GM19463 (cell line): ENCODE measurements around the gene DNMBP.

ENCODE experiments used
- ATAC-seq: cut with Tn5 transposase; IDR thresholded peaks from one replicate; pipeline ENCODE4 v1.9.1; 2021; ENCODE audit warnings: mild to moderate bottlenecking, moderate library complexity; ENCODE audit not compliant: unreplicated experiment

The DNMBP gene, protein sequence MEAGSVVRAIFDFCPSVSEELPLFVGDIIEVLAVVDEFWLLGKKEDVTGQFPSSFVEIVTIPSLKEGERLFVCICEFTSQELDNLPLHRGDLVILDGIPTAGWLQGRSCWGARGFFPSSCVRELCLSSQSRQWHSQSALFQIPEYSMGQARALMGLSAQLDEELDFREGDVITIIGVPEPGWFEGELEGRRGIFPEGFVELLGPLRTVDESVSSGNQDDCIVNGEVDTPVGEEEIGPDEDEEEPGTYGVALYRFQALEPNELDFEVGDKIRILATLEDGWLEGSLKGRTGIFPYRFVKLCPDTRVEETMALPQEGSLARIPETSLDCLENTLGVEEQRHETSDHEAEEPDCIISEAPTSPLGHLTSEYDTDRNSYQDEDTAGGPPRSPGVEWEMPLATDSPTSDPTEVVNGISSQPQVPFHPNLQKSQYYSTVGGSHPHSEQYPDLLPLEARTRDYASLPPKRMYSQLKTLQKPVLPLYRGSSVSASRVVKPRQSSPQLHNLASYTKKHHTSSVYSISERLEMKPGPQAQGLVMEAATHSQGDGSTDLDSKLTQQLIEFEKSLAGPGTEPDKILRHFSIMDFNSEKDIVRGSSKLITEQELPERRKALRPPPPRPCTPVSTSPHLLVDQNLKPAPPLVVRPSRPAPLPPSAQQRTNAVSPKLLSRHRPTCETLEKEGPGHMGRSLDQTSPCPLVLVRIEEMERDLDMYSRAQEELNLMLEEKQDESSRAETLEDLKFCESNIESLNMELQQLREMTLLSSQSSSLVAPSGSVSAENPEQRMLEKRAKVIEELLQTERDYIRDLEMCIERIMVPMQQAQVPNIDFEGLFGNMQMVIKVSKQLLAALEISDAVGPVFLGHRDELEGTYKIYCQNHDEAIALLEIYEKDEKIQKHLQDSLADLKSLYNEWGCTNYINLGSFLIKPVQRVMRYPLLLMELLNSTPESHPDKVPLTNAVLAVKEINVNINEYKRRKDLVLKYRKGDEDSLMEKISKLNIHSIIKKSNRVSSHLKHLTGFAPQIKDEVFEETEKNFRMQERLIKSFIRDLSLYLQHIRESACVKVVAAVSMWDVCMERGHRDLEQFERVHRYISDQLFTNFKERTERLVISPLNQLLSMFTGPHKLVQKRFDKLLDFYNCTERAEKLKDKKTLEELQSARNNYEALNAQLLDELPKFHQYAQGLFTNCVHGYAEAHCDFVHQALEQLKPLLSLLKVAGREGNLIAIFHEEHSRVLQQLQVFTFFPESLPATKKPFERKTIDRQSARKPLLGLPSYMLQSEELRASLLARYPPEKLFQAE (N-terminal part only)

DNA sequence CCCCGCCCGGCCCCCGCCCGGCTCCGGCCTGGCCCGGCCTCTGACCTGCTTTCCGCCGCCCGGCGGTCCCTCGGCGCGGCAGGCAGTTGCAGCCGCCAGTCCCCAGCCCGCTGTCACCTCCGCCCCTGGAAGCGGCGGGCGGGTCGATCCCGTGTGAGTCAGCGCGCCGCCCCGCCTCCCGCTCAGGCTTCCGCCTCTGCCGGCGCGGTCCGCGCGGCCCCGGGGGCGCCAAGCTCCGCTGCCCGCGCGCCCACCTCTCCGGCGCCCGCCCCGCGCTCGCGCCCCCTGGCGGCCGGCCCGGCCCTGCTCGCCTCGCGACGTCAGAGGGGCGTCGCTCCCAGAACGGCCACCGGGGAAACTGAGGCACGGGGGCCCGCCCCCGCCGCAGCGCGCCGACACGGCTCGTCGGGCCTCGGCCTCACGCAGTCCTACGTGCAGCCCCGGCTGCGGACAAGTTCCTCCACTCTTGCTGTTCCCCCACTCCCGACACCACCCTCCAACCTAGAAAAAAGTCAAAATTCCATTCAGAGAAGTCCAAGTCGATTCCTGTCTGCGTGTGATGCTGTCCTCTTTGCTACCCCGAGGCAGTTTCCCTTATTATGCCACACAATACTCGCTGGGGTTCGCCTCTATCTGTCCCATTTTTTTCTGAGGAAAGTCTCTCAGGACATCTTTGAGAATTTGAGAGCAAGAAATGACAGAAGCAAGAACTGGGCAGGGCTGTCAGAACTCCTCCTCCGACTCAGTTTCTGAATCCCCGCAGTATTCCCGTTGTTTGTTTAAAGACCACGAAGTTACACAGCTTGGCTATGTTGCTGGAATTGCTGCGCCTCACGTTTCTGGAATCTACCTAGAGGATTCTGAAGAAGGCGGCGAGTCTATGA is at the start of gene DNMBP:
Gene DNMBP (minus strand): TSS at position 155 of the 884 bp plus-strand sequence. CDS start 37,823 bp downstream, outside the sequence.
- ATAC-seq = peak; percentile 74

DNA sequence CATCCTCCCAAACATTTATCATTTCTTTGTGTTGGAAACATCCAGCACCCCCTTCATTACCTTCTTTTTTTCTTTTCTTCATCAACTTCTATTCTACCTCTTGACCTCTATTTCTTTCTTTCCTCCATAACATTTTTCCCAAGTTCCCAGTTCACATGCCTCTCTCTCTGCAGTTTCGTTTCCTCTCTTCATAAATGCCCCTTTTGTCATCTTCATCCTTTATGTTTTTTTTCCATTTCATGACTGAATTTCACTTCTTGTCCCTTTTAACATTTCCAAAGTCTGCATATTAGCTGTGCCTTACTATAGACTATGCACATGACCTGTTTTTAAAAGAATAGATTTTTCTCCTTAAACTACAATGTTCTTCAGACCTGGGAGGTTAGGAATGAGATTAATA is 48.2 kb upstream of the DNMBP start:
- no peak for ATAC-seq

DNA sequence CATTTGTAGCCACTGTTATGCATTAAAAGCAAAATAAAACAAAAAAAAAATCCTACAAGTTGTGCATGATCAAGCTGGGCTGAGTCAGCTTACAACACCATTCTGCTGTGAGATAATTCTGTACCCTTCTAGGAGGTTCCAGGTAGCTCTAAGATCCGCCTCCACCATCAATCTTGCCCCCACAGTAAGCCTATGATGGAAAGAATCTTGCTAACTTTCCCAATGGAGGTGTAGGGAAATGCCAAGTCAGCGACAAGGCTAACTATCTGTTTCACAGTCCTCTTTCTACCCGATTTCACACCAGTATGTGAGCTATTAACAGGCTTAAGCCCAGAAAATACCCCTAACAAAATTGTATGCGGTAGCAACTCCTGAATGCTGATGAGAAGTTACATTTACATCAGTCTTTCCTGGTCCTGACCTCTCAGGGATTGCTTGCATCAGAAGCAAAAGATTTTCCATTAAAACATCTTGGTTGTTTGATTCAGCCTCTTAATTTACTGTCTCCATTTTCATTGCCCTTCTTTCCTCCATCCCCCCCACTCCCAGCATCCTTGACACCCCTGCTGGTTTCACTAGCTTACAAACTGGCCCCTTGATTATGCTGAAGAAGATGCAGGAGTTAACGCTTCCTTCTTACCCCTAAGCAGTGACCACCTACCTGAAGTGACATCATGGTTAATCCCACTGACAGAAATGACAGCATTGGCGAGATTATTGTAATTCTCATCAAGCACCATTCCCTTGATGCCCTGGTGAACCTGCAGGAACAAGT is 44.1 kb upstream of the DNMBP start:
- ATAC-seq = no peak

DNA sequence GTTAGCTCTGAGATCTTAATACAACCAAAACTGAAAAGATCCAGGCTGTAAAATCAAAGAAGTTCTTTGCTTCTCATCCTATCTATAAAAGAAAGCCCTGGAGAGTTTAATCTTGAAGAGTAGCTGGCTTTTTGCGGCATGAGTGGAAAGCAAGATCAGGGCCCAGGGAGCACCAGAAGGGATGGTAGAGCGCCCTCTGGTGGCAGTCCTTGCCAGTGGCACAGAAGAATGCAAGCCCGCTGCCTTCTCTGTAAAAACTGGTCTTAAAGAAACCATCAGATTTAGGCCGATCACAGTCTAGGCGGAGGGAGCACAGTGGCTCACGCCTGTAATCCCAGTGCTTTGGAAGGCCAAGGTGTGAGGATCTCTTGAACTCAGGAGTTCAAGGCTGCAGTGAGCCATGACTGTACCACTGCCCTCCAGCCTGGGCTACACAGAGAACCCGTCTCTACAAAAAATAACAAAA is 36.3 kb upstream of the DNMBP start:
- ATAC-seq = peak; percentile 76

DNA sequence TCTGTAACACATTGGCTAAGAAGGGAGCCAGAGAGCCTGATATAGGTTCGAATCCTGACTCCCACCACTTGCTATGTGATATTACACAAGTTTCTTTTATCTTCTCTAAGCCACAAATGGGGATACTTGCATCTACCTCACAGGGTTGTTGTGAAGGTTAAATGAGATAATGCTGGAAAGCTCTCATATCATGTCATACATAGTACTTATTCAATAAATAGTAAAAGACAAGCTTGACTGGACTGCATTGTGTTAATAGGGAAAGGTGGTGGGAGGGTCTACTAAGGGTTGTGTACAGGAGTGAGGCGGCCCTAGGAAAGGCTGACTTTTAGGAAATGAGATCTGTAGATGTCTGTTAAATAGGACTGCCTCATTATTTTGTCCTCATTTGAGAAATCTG is 35.8 kb upstream of the DNMBP start:
- no peak for ATAC-seq

DNA sequence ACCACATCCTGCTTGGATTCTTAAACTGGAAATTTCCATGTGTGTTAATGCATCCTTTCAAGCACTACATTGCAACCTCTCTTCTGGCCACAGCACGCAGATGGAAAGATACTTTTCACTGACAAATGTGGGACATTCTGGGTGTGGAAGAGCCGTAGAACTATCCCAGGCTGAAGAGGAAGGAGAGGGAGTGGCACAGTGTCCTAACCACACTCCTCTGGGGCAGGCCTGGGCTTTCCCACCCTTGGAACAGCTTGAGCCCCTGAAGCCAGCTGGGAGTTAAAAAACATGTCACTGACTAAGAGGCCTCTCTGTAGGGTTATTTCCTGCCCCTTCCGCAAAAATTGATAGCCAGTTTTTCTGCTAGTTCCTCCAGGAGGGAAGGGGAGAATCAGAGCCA is 34.0 kb upstream of the DNMBP start:
- ATAC-seq = no peak

DNA sequence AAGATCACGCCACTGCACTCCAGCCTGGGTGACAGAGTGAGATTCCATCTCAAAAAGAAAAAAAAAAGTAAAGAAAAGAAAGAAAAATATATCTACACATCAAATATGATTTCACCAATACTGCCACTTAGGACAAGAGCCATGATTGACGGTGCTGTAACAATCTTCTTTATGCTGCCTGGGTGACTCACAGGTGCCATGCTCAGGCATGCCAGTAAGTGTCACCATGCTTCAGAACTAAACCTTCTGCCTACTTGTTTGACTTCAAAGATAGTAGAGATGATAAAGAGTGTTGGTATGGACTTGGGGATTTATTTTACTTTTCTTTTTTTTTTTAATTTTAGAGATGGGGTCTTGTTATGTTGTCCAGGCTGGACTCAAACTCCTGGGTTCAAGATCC is 33.6 kb upstream of the DNMBP start:
- no peak for ATAC-seq

DNA sequence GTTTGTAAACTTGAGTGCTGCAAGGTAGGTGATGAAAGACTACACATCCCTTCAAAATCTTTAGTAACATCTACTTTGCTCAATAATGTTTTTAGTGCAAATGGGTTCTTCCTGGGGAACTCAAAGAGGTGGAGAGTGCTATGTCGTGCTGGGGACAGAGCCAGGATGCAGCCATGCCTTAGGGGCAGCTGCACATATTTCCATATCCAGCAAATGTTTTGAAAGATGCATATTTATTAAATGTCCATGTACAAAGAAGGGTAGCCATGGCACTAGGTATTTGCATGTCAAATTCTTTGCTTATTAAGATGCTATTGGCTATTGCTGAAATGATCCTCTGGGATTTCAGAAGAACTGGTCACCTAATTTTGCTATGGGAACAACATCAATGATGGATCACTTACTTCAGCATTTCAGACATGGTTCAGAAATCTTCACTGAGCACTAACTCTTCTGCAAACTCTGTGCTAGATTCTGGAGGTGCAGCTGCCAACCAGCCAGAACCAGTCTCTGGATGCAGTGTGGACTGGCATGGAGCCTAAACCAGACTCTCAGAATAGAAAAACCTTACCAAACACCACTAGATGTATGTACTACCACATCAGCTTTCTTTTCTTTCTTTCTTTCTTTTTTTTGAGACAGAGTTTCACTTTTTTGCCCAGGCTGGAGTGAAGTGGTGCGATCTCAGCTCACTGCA is 31.7 kb upstream of the DNMBP start:
- no peak for ATAC-seq

DNA sequence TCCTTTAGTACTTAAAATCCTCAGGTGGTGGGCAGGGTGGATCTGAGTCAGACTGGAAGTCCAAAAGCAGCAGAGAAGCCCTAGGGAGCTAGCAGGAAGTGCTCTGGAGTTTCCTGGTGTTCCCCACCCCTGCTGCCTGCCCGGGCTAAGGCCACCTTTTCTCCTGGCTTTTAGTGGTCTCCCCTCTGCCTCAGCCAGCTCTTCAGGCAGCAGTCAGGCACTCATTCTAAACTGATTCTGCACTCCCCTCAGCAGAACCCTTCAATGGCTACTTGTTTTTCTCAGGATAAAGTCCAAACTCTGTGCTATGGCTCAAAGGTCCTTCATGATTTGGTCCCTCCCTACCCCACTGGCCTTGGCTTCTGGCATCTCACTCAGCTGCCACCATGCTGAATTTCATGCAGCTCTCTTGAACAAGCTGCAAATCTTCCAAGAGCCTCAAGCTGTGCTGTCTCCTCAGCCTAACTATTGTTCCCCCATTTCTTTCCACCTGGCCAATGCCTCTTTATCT is 28.9 kb upstream of the DNMBP start:
- ATAC-seq = no peak

DNA sequence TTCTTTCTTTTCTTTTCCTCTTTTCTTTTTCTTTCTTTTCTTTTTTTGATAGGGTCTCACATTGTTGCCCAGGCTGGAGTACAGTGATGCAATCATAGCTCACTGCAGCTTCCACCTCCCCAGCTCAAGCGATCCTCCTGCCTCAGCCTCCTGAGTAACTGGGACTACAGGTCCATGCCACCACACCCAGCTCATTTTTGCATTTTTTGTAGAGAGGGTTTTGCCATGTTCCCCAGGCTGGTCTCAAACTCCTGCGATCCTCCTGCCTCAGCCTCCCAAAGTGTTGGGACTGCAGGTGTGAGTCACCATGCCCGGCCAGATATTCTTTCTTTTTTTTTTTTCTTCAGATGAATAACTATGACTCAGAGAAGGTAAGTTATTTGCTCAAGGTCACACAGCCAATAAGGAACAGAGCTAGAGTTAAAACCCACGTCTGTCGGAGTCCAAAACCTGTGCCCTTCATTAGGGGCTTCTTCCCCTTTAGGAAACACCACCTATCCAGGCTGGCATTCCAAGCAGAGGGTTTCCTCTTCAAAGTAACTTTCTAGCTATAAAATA is 28.1 kb upstream of the DNMBP start:
- no peak for ATAC-seq

DNA sequence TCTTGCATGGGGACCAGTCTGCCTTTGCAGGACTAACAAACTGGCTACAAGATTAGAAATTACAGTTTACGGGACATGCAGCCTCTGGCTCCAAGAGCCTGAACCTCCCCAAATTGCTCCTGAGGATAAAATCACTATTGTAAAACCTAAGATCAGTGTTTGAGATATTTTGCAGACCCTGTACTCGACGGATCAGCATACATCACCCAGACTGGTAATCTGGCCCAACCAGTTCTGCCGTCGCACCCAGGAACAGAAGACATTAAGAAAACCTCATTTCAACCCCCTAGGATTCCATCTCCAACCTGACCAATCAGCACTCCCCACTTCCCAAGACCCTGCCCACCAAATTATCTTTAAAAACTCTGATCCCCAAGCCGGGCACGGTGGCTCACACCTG is 27.1 kb upstream of the DNMBP start:
- ATAC-seq = no peak

DNA sequence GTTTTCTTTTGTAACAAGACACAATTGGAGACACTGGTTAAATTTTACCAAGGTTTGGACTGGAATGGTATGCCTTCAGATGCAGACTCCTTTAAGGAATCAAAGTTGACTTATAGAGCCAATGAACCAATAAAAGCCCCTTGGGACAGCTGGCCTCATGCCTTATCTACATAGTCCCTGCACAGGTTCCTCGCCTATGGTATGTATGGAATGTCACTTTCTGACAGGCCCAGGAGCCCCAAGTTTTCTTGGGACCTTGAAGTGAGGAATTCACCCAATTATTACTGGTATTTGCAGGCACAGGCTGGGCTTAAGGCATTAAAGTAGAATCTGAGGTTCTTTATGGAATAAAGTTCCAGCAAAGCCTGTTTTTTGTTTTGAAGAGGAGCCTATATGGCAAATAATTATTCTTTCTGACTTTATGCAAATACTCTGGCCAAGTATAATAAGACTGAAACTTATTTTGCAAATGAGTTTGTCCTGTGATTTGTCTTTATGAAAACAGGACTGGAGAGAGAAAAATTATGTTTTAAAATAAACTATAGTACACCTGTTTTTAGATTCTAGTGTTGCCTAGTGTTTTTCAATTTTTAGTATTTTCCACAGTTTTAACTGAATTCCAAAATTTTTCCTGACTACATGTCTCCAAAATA is 24.1 kb upstream of the DNMBP start:
- no peak for ATAC-seq

DNA sequence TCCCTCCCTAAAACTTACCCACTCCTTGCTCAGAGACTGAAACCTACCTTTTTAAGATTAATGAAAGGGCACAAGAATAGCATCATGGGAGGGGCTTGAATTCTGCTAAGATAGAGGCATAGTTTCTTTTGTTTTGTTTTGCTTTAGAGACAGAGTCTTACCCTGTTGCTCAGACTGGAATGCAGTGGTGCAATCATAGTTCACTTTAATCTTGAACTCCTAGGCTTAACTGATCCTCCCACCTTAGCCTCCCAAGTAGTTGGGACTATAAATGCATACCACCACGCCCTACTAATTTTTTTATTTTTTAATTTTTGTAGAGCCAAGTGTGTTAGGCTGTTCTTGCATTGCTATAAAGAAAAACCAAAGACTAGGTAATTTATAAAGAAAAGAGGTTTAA is 17.7 kb upstream of the DNMBP start:
- no peak for ATAC-seq

DNA sequence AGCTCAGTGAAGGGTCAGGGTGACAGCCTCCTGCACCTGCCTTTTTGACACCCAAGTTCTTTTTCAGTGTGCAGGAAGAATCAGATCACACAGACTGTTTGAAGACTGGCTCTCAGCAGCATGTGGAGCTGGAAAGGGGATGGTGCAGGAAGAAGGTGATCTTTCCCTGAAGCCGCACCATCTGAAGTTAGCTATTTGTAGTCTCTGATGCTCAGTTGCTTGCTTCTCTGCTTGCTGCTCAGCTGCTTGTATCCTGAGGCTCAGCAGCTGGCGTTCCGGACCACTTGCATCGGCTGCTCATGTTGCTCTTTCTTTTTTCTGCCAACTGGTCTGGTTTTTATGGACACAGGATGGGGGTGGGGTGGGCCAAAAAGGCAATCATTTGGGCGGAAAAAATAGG is 15.8 kb upstream of the DNMBP start:
- no peak for ATAC-seq

DNA sequence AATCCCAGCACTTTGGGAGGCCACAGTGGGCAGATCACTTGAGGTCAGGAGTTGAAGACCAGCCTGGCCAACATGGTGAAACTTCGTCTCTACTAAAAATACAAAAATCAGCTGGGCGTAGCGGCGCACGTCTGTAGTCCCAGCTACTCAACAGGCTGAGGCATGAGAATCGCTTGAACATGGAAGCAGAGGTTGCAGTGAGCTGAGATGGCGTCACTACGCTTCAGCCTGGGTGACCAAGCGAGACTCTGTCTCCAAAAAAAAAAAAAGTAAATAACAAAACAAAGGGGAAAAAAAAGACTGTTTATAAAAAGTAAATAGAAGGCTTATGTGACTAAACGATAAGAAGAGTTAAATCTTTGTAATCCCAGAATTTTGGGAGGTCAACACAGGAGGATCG is 15.0 kb upstream of the DNMBP start:
- no peak for ATAC-seq

DNA sequence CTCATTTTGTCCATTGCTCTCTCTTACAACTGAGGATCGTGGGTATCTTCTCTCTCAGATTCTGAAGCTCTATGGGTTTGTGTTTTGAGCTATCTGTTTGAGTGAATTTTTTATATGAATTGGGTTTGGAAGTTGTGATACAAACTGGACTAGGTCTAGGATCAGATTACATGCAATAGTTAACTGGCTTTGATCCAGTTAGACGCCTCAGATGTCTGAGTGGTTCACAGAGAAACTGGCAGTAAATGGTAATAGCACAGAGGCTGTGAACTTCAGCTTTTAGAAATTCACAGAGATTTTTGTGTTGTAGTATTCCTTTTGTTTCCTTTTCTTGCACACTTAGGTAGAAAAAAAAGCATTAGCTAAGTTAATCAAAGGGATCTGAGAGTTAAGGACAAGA is 12.7 kb upstream of the DNMBP start:
- ATAC-seq = no peak

DNA sequence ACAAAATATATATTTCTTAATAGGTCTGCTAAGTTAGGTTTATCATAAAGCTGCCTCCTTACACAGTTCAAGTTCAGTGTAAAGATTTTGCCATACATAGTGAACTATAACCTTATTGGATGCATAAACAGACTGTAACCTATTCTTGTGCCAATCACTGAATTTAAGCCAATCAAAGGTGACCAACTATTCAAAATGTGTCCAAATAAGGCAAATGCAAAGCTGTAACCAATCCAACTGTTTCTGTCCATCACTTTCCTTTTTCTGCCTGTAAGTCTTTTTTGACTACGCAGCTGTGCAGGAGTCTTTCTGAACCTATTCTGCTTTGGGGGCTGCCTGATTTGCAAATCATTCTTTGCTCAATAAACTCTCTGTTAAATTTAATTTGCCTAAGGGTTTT is 11.6 kb upstream of the DNMBP start:
- ATAC-seq = no peak

DNA sequence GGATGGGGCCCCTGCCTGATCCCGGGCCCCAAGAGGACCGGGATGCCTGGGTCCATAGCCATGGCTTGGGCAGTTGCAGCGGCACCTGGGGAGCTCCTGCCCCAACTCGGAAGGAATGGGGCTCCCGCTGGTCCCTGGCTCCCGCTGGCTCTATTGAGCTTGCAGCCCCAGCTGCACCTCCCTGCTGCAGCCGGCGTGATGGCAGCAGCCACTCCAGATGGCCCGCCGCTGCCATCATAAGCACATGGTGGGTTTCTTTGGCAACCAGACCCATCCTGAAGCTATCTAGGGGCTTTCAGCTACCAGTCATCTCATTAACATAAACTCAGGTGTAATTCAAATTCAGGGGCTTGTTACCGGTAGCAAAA is 11.1 kb upstream of the DNMBP start:
- peak; percentile 2 for ATAC-seq
